Non-pigmented ciliary epithelial cell (primary cell): ENCODE measurements around the gene HIVEP1.

Experiments
- DNase-seq: peaks from one replicate; pipeline ENCODE4 v3.0.0-alpha.2; 2010; ENCODE audit warnings: low read depth

Gene HIVEP1

GRCh38 chr6:12189661-12190060 lies 177.5 kb downstream of the HIVEP1 start:
- DNase-seq, result no peak

- DNase-seq, result no peak
Observed at GRCh38 chr6:12190252-12190651, 178.1 kb downstream of the HIVEP1 start.

- DNase-seq, result peak; percentile 45
Observed at GRCh38 chr6:12196326-12196936, 184.3 kb downstream of the HIVEP1 start.

GRCh38 chr6:12198851-12199250 lies 186.7 kb downstream of the HIVEP1 start:
- no peak for DNase-seq

GRCh38 chr6:12200015-12200564 lies 188.0 kb downstream of the HIVEP1 start:
- DNase-seq, result no peak

- no peak for DNase-seq
Observed at GRCh38 chr6:12200761-12201160, 188.6 kb downstream of the HIVEP1 start.

GRCh38 chr6:12203001-12203400 lies 190.9 kb downstream of the HIVEP1 start:
- peak; percentile 34 for DNase-seq

GRCh38 chr6:12208190-12208589 lies 196.1 kb downstream of the HIVEP1 start:
- no peak for DNase-seq

- no peak for DNase-seq
Observed at GRCh38 chr6:12208673-12209072, 196.6 kb downstream of the HIVEP1 start.
